RCC 7860 (cell line): ENCODE data around the gene SPAG4.

Experiments
- DNase-seq: peaks from one replicate; pipeline ENCODE4 v3.0.0-alpha.2; 2015; ENCODE audit warnings: low spot score
- FAIRE-seq: peaks from 2 replicates; lab custom pipeline; 2012; peaks lifted over from hg19 to GRCh38; lab: Jason Lieb, UNC

The SPAG4 gene

GRCh38 chr20:35615667-35616464 lies at the start of gene SPAG4:
Gene SPAG4 (plus strand): TSS chr20:35615829. CDS start chr20:35616004, 175 bp downstream.
- DNase-seq (peak; percentile 100), FAIRE-seq (no peak)

DNA sequence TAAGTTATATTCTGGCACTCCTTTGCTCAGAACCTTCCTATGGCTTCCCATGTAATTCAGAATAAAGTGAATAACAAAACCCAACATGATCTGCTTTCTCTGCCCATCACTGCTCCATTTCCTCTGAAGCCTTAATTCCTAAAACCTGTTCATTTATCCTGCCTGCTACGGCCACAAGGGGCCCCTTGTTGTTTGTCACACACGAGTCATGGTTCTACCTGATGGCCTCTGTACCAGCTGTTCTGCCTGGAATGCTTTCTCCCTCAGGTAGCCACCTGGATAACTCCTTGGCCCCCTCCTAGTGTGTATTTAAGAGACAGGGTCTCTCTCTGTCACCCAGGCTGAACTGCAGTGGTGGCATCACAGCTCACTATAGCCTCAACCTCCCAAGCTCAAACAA lies 47.0 kb upstream of the SPAG4 start:
- FAIRE-seq = no peak
- DNase-seq = peak; percentile 29

GRCh38 chr20:35571555-35571954 lies 44.1 kb upstream of the SPAG4 start:
- DNase-seq (no peak), FAIRE-seq (no peak)

DNA sequence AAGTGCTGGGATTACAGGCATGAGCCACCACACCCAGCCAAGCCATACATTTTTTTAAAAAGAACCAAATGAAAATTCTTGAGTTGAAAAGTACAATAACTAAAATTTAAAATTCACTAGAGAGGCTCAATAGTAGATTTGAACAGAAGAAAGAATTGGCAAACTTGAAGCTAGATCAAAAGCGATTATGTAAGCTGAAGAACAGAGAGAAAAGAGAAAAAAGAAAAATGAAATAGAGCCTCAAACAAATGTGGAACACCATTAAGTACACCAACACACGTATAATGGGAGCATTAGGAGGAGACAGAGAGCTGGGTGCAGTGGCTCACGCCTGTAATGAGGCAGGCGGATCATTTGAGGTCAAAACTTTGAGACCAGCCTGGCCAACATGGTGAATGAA lies 42.8 kb upstream of the SPAG4 start:
- no peak for DNase-seq
- FAIRE-seq = no peak

DNA sequence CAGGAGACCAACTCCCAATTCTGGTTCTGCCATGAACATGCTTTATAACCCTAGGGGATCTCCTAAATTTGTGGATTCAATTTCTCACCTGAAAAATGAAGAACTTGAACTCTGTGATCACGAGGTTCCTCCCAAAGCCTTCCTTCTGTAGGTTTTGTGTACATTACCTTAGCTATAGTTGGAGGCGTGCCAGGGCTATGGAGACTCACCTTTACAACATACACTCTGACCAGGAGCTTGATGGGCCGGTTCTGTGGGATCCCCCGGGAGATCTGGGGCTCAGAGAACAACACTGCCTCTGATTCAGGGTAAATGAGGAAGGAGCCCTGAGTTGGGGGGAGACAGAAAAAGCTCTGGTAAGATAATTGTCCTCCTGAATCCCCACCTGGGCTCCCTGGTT lies 39.7 kb upstream of the SPAG4 start:
- DNase-seq (no peak), FAIRE-seq (no peak)

GRCh38 chr20:35576816-35577215 lies 38.8 kb upstream of the SPAG4 start:
- DNase-seq (no peak), FAIRE-seq (no peak)

GRCh38 chr20:35578469-35578868 lies 37.2 kb upstream of the SPAG4 start:
- DNase-seq (no peak), FAIRE-seq (no peak)

DNA sequence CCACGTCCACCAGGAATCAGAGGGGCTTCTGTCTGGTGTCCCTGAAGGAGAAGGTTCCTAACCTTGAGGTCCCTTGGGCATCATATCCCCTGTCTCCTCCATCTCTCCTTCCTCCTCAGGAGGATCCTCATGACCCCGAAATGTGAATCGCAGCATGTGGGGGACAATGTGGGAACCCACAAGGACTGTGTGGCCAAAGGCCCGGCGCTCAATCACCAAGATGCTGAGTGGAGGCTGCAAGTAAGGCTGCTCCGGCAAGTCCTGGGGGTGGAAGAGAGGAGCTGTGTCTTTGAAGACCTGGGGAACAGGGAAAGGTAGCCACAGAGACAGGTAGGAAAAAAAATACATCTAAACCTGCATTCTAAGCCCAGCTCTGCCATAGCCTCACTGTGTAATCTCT lies 36.4 kb upstream of the SPAG4 start:
- FAIRE-seq (no peak), DNase-seq (no peak)

DNA sequence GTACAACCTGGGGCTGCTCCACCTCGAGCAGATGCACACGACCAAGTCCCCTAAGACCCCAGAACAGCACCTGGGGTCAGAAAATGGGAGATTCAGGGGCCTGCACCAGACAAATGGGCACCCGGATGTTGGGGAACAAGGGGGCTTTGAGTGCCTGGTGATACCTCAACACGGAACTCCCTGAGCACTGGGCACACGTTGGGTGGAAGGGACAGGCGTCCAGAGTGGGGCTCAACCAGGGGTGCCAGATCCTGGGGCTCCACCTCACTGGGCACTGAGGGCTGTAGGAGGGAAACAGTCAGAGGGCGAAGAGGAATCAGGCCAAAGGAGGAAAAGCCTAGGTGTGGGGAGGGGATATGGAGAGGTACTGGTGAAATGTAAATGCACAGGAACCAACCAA lies 33.5 kb upstream of the SPAG4 start:
- FAIRE-seq (no peak), DNase-seq (no peak)

DNA sequence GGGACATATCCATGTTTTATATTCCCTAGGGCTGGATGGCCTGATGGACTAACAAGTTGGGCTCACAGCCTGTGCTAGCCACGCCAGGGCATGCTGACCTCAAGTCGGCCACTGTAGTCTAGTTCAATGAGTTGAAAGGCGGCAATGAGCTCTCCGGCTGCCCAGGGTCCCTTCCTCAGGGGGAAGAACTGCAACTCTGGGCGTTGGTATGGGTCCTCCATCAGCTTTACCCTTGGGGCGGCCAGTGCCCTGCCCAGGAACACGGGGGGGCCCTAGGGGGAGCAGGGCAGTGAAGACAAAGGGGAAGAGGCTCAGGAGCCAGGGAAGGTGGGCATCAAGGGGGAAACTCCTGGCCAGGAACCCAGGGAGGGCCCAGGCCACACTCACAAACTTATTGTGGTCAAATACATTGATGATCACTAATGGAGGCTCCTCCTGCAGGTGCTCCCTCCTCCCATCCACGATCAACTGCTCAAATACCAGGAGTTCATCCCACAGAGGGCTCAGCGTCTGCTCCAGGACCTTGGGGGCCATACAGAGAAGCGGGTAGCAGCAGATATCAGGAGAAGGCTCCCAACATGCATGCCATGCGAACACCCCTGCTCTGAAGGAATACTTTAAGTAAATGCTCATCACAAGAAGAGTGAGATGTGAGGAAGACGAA lies 32.8 kb upstream of the SPAG4 start:
- FAIRE-seq = no peak
- no peak for DNase-seq

DNA sequence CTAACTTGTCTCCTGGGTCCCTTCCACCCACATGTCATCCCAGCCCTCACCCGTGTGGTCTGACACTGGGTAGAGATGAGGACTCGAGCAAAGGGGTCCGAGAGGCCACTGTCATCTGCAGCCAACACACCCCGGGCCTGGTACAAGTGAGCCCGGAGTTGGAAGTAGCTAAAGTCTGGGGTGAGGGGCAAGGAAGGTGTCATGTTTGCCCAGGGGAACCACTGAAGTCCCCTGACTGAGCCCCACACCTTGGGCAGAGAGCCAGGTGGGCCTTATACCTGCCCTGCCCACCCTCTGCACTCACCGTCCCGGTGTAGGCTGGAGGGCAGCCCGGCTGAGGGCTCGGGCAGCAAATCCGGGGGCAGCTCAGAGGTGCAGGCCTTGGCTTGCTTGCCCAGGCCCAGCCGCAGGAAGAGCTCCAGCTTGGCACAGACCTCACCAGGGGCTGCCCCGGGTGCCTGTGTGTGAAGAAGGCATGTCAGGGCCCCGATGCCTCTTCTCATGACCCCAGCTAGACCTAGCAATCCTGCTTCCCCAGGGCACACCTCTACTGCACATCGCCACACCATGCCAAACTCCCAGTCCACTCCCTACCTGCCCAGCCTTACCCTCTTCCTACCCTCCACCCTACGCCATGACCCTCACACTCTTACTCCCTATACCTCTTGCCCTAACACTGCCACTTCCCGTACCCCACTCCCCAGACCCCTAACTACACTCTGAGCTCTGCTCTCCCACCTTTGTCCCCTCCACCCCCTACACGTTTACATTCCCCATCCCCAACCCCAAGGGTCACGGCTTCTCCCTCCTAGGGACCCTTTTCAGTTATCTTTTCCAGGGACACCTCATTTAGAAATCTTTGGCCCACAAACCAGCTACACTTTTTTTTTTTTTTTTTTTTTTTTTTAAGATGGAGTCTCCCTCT lies 31.7 kb upstream of the SPAG4 start:
- FAIRE-seq (no peak), DNase-seq (no peak)

DNA sequence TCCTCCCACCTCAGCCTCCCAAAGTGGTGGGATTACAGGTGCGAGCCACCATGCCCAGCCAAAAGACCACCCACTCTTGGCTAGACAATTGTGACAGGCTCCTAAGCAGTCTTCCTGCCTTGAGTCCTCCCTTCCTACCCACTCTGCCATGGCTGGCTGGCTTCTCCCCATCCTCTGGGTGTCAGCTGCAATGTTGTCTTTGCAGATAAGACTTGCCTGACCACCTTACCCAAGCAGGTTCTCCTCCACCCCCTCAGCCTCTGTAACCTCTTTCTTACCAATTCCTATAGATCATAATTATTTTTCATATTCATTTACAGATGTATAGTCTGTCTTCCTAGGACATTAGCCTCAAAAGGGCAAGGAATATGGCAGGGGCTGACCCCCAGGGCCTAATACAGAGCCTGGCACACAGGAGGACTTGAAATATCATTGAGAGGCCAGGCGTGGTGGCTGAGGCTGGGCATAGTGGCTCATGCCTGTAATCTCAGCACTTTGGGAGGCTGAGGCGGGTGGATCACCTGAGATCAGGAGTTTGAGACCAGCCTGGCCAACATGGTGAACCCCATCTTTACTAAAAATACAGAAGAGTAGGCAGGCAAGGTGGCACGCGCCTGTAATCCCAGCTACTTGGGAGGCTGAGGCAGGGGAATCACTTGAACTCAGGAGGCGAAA lies 28.7 kb upstream of the SPAG4 start:
- DNase-seq (no peak), FAIRE-seq (no peak)

DNA sequence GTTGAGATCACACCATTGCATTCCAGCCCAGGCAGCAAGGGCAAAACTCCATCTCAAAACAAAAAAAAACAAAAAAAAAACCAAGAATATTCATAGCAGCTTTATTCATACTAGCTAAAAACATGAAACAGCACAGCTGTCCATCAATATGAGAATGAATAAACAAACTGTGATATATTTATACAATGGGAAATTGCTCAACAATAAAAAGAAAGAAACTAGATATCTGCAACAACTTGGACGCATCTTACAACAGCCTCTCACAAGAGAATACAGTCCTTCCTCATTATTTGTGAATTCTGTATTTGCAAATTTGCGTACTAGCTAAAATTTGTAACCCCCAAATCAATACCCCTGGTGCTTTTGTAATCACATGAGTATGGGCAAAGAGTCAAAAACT lies 28.2 kb upstream of the SPAG4 start:
- no peak for FAIRE-seq

GRCh38 chr20:35588397-35588796 lies 27.2 kb upstream of the SPAG4 start:
- no peak for FAIRE-seq

More for the DNA sequence above, 28.2 kb upstream of the SPAG4 start:
- DNase-seq = no peak

DNA sequence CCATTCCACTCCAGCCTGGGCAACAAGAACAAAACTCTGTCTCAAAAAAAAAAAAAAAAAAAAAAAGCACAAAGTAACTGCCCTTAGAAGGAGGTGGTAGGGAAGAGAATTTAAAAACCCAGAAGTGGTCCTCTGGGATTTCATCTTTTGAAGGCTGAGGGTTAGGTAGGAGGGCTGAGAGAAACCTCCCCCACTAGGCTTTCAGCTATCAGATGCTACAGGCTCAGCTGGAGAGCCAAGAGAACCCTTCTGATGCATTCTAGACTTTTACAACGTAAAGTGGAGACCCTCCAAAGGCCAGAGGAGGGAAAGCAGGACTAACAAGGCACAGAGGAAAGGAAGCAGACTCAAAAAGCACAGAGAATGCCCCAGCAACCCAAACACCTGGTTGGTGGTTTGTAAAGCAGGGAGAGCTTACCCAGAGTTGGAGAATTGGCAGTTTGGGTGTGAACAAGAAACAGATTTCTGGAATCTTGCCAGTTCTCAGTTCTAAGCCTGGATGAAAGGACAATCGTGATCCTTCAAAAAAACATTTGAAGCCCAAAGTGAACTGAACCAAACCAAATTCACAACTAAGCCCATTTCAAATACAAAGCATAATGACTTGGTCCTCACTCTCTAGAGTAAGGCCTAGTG lies 23.2 kb upstream of the SPAG4 start:
- FAIRE-seq = no peak
- DNase-seq = no peak

More at GRCh38 chr20:35588397-35588796, 27.2 kb upstream of the SPAG4 start:
- no peak for DNase-seq

DNA sequence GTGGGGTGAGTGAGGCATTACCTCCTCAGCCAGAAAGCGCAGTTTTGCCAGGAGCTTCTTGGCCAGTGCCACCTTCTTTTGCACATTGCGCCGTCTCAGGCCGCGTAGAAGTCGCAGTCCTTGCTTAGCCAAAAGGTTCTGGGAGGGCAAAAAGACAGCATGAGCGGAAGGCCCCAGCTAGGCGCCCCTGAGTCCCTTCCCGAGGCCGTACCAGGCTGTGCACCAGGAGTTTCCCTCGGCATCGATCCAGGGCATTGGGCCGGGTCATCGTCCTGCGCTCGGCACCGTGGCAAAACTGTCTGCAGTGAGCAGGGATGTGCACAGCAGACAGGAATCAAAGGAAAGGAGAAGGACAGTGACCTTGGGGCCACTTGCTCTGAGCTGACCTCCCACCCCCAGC lies 20.2 kb upstream of the SPAG4 start:
- FAIRE-seq = no peak

DNA sequence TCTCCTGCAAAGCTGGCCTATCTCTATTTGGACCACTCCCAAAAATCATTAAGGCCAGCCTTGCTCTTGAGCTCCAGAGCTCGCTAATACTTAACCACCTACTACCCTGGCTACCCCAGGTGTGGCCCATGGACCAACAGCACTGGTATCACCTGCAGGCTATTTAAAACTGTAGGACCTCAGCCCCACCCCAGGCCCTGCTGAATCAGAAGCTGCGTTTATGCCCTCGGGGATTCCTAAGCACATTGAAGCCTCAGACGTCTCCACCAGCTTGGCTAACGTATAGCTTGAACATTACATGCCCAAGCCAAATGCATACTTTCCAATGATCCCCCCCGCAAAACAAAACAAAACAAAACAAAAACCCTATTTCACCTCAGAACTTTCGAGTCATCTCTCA lies 19.7 kb upstream of the SPAG4 start:
- FAIRE-seq (no peak), DNase-seq (no peak)

More for the DNA sequence above, 20.2 kb upstream of the SPAG4 start:
- DNase-seq = no peak

DNA sequence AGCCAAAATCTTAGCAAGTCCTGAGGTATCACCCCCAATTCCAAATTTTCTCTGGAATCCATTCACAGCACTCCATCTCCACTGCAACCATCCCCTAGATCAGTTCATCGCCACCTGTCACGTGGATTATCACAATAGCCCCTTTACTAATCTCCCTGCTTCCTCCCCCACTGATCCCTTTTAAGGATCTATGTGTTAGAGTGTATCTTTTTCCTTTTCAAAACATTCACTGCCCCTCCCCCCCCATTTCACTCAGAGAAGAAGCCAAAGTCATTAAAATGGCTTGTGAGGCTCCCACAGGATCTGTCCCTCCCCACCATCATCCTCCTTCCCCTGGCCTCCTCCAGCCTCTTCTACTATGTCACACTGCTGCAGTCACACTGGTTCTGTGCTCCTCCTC lies 18.4 kb upstream of the SPAG4 start:
- DNase-seq (no peak), FAIRE-seq (no peak)

GRCh38 chr20:35598476-35598875 lies 17.2 kb upstream of the SPAG4 start:
- FAIRE-seq (no peak), DNase-seq (no peak)
